ENCODE data around the gene PALS2. TPM values are rescaled to one million over a fixed set of nuclear protein-coding genes. Genes with fewer than 3 reads are reported as not detected.

Gene PALS2
- total and polyA plus RNA-seq, 10 donors, result 1.8 to 28.8 (median 9.7) TPM

DNA sequence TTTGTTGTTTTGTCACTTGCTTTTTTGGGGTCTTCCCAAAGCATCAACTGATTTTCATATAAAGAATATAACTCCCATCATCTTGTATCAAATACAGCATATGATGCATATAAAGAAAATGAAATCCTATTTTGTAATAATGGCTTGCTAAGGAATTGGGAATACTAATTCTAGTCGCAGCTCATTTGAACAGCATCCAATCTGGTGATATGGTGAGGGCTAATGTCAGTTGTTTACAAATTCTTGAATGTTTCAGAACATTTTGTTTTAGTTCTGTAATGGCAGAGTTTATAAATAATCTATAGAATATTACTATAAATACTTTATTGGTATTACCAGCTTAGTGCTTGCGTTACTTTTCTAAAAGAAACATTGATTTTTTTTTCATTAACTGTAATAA is 8.9 kb downstream of the PALS2 start:
- H3K4me3 ChIP-seq, result no peak overlapping the region
- no peak for TF ChIP-seq POLR2AphosphoS5 (IDR thresholded peaks at IDR 0.05)
- TF ChIP-seq POLR2A (IDR thresholded peaks at IDR 0.05), result no peak
- TF ChIP-seq, protein P1, sequence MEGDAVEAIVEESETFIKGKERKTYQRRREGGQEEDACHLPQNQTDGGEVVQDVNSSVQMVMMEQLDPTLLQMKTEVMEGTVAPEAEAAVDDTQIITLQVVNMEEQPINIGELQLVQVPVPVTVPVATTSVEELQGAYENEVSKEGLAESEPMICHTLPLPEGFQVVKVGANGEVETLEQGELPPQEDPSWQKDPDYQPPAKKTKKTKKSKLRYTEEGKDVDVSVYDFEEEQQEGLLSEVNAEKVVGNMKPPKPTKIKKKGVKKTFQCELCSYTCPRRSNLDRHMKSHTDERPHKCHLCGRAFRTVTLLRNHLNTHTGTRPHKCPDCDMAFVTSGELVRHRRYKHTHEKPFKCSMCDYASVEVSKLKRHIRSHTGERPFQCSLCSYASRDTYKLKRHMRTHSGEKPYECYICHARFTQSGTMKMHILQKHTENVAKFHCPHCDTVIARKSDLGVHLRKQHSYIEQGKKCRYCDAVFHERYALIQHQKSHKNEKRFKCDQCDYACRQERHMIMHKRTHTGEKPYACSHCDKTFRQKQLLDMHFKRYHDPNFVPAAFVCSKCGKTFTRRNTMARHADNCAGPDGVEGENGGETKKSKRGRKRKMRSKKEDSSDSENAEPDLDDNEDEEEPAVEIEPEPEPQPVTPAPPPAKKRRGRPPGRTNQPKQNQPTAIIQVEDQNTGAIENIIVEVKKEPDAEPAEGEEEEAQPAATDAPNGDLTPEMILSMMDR (IDR thresholded peaks at IDR 0.05 in 8 of 11, conservative IDR thresholded peaks at IDR 0.05 in 3 of 11), result no peak
- H3K4me1 ChIP-seq, result peaks cover 0 to 15% (median 0%) of the 10 kb centered on the region in 6 donors
- WGBS, 5 donors, result 90 to 99% (median 93%) methylated on average over 2 of the region's 2 CpGs
- no peaks in the 10 kb centered on the region for H3K9me3 ChIP-seq
- no peaks in the 10 kb centered on the region for H3K36me3 ChIP-seq
- no peaks in the 10 kb centered on the region for H3K27me3 ChIP-seq (replicated peaks in 1 of 7)
- no peak overlapping the region for H3K27ac ChIP-seq
- intact Hi-C loops (cut with DNase I; ENCODE audit: low total_unique reads), result no loop called here
- no peak for DNase-seq

DNA sequence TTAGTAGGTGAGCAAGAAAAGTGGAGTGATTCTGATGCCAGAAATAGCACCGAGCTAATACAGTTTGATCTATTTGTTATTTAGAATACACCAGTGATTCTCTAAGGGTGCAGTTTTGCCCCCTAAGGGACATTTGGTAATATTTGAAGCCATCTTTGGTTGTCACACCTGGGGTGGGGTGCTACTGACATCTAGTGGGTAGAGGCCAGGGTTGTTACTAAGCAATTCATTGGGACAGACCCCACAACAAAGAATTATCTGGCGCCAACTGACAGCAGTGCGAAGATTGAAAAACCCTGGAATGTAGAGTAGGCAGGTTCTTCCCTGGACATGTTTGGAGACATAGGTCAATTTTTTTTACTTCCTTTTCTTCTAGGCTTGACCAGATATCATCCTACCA is 14.6 kb downstream of the PALS2 start:
- Histone ChIP-seq H3K4me3 (no peak overlapping the region), H3K36me3 (no peaks in the 10 kb centered on the region), H3K4me1 (no peaks in the 10 kb centered on the region), H3K9me3 (no peaks in the 10 kb centered on the region), H3K27ac (no peak overlapping the region), H3K27me3 (replicated peaks in 1 of 7) (no peaks in the 10 kb centered on the region)
- no peak for DNase-seq
- TF ChIP-seq, protein P1 (IDR thresholded peaks at IDR 0.05 in 8 of 11, conservative IDR thresholded peaks at IDR 0.05 in 3 of 11), result peak in 7 of 11 experiments; percentile 24 to 55 (median 38)
- TF ChIP-seq POLR2AphosphoS5 (IDR thresholded peaks at IDR 0.05), result no peak
- intact Hi-C loops (cut with DNase I; ENCODE audit: low total_unique reads), result no loop called here
- WGBS, 5 donors, result 71 to 86% (median 83%) methylated on average over 3 of the region's 3 CpGs

DNA sequence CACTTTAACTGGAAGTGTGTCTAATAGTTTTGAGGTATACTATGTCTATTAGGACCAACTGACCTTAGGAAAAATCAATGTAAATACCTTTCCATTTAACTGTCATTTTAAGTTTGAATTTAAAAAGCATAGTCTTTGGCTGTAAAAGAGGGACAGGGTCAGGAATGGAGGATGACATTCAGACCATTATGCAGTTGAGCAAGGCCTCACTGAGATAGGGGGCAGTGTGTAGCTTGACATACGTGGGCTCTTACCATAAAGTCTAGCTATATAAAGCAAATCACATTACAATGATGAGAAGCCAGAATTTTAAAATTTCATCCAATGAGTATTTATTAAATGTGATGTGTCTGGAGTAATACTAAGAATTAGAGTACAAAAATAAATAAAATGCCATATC is 17.9 kb downstream of the PALS2 start:
- no peak for TF ChIP-seq POLR2AphosphoS5 (IDR thresholded peaks at IDR 0.05)
- no peak for DNase-seq
- Histone ChIP-seq H3K27ac (no peak overlapping the region), H3K27me3 (replicated peaks in 1 of 7) (no peaks in the 10 kb centered on the region), H3K4me1 (peaks cover 0 to 7% (median 3%) of the 10 kb centered on the region in 6 donors), H3K4me3 (no peak overlapping the region), H3K36me3 (no peaks in the 10 kb centered on the region), H3K9me3 (no peaks in the 10 kb centered on the region)
- intact Hi-C loops (cut with DNase I; ENCODE audit: low total_unique reads), result no loop called here
- WGBS, 5 donors, result 70 to 82% (median 76%) methylated on average over 1 of the region's 1 CpG

GRCh38 chr7:24595671-24596418 is 22.6 kb downstream of the PALS2 start:
- no peak for DNase-seq
- peaks cover 0 to 13% (median 3%) of the 10 kb centered on the region in 6 donors for H3K4me1 ChIP-seq
- H3K27me3 ChIP-seq (replicated peaks in 1 of 7), result no peaks in the 10 kb centered on the region
- intact Hi-C loops (cut with DNase I; ENCODE audit: low total_unique reads), result no loop called here
- no peaks in the 10 kb centered on the region for H3K9me3 ChIP-seq
- no peaks in the 10 kb centered on the region for H3K36me3 ChIP-seq
- H3K4me3 ChIP-seq, result peak overlapping the region in 5 of 8 donors; percentile 4 to 59 (median 15)
- peak overlapping the region in 2 of 8 donors; percentile 29 to 48 for H3K27ac ChIP-seq
- 62 to 77% (median 76%) methylated on average over 7 of the region's 7 CpGs for WGBS, 5 donors
- TF ChIP-seq POLR2A (IDR thresholded peaks at IDR 0.05) (no peak), POLR2AphosphoS5 (IDR thresholded peaks at IDR 0.05) (no peak)

GRCh38 chr7:24597014-24597413 is 23.8 kb downstream of the PALS2 start:
- no peak for TF ChIP-seq POLR2AphosphoS5 (IDR thresholded peaks at IDR 0.05)
- TF ChIP-seq, protein P1 (IDR thresholded peaks at IDR 0.05 in 8 of 11, conservative IDR thresholded peaks at IDR 0.05 in 3 of 11), result no peak
- Histone ChIP-seq H3K4me1 (peaks cover 0 to 13% (median 3%) of the 10 kb centered on the region in 6 donors), H3K27me3 (replicated peaks in 1 of 7) (no peaks in the 10 kb centered on the region), H3K36me3 (no peaks in the 10 kb centered on the region), H3K9me3 (no peaks in the 10 kb centered on the region), H3K4me3 (no peak overlapping the region), H3K27ac (no peak overlapping the region)
- WGBS, 5 donors, result 62 to 87% (median 76%) methylated on average over 3 of the region's 3 CpGs
- DNase-seq, result no peak
- intact Hi-C loops (cut with DNase I; ENCODE audit: low total_unique reads), result no loop called here

Data from spleen (tissue), 11 donors.